Measurements from ENCODE around the gene AGTRAP.
A peak's percentile ranks its signal among the peaks of the same experiment; 100 is the strongest.

Gene AGTRAP, protein sequence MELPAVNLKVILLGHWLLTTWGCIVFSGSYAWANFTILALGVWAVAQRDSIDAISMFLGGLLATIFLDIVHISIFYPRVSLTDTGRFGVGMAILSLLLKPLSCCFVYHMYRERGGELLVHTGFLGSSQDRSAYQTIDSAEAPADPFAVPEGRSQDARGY

DNA sequence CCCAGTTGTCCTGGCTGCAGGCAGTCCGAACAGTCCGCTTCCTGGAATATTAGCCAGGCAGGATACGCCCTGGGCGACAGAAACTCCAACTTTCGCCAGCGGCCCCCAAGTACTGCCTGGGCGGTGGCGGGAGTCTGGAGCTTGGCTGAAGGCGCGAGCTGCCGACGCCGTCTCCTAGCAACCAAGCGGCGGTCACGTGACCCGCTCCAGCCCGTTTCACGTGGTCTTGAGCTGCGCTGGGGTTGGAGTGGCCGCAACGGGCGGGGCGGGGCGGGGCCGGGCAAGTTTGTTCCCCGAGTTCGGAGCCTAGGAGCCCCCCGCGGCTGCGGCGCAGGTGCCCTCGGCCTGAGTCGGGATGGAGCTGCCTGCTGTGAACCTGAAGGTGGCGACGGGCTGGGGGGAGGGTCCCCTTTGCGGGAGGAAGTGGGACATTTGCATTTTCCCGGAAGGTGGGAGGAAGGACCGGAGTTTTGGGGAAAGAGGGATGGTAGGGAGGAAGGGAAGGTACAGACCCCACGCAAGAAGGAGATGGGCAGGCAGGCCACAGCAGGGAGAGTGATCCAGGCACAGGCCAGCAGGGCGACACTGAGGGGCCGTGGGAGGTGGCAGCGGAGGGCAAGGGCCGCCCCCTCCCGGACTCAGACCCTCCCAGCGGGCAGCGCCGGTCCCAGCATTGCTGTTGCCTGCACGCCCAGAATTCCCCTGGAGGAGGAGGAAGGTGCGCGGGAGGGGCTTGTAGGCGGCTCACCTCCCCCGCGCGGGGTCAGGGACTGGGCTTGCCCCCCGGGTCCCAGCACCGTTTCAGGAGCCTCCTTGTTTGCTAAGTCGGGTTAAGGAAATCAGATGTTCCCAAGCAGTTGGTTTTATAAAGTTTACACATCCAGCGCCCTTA lies at the start of gene AGTRAP:
AGTRAP (plus strand) TSS at position 283 of the 892 bp plus-strand sequence; CDS start at position 356, 73 bp downstream.
- TF ChIP-seq JUND (IDR thresholded peaks at IDR 0.05; ENCODE audit: low read depth): no peak
- in situ Hi-C loops (cut with HindIII; ENCODE audit: low pct_unique_long_range_greater_than_20kb, low sequenced_read_pairs): no loop called here

DNA sequence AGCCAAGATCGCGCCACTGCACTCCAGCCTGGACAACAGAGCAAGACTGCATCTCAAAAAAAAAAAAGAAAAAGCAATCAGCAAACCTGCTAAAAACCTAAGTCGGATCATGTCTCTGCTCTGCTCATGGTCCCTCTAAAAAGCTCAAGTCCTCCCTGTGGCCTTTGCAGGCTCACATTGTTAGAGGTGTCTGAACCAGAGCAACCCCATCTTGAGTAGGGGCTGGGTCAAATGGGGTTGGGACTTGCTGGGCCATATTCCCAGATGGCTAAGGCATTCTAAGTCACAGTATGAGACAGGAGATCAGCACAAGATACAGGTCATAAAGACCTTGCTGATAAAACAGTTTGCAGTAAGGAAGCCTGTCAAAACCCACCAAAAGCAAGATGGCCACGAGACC lies 47.4 kb upstream of the AGTRAP start:
- in situ Hi-C loops (cut with HindIII; ENCODE audit: low pct_unique_long_range_greater_than_20kb, low sequenced_read_pairs): no loop called here

More for the DNA sequence above, at the start of gene AGTRAP:
- DNase-seq (ENCODE audit: low read depth in 1 of 2, low spot score in 1 of 2): peak; percentile 82 to 87

DNA sequence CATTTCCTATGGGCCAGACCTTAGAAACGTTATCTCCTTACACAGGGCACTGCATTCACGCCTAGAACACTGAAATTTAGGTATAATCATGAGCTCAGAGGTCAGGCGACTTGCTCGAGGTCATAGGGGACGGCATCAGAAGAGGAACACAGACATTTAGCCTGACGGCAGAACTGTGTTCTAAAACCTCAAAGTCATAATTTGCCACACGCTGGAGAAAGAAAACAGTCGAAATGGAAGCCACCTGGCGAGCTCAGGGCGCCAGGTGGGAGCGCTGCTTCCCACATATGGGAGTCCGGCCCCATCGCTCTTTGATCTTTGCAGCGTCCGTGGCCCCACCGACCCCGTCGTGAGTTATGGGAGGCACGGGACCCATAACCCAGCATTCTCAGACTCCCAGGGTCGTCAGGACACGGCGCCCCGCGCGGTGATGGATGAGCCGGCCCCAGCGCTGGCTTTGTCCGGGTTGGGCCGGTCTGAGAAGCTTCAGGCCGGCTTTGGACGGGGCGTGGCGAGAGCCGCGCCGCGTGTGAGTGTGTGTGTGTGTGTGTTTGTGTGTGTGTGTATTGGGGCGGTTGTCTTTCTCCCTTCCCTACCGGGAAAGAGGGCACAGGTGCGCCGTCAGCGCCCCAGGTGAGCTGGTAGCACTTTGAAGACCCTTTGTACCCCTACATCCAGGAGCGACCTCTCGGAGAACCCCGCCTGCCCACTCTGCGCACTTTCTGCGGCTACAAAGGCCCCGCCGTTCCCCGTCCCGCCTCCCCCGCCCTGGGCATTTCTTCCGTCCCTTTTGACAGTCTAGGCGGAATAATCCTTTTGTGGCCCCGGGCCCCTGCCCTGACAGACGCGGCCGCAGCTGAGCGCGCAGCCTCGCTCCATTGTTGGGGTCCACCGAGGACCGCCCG lies 45.3 kb upstream of the AGTRAP start:
- peak in 1 of 2 experiments; percentile 52 for DNase-seq (ENCODE audit: low read depth in 1 of 2, low spot score in 1 of 2)
- in situ Hi-C loops (cut with HindIII; ENCODE audit: low pct_unique_long_range_greater_than_20kb, low sequenced_read_pairs): no loop called here
- no peak for TF ChIP-seq JUND (IDR thresholded peaks at IDR 0.05; ENCODE audit: low read depth)

More for the DNA sequence above, 47.4 kb upstream of the AGTRAP start:
- TF ChIP-seq JUND (IDR thresholded peaks at IDR 0.05; ENCODE audit: low read depth): no peak
- DNase-seq (ENCODE audit: low read depth in 1 of 2, low spot score in 1 of 2): no peak

DNA sequence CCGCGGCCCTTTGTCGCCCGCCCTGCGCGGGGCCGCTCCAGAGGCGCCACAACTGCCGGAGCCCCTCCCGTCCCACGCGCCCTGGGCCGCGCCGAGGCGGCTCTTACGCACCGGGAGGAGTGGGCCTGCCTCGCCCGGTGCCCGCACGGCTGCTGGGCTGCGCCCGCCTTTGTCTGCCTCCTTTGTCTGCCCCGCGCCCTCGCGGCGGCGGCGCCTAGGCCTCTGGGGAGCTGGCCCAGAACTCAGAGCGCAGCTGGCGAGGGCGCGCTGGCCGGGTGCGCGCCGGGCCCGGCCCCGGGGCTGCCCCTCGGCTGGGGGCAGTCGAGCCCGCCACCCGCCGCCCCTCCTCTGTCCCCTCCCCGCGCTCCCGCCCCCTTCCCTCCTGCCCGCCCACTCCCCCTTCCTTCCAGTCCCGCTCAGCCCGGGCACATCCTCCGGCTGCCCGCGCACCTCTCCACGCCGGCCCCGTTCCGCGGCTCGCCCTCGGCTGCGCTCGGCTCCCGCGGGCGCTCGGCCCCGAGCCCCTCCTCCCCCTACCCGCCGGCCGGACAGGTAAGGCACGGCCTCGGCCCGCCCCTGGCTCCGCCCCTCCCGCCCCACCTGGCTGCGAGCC lies 44.5 kb upstream of the AGTRAP start, which contains the start of gene DRAXIN:
DRAXIN (plus strand) TSS at position 409 of the 613 bp plus-strand sequence. CDS start 14,549 bp downstream, outside the sequence.
- in situ Hi-C loops (cut with HindIII; ENCODE audit: low pct_unique_long_range_greater_than_20kb, low sequenced_read_pairs): no loop called here
- DNase-seq (ENCODE audit: low read depth in 1 of 2, low spot score in 1 of 2): peak in 1 of 2 experiments; percentile 42
- no peak for TF ChIP-seq JUND (IDR thresholded peaks at IDR 0.05; ENCODE audit: low read depth)

DNA sequence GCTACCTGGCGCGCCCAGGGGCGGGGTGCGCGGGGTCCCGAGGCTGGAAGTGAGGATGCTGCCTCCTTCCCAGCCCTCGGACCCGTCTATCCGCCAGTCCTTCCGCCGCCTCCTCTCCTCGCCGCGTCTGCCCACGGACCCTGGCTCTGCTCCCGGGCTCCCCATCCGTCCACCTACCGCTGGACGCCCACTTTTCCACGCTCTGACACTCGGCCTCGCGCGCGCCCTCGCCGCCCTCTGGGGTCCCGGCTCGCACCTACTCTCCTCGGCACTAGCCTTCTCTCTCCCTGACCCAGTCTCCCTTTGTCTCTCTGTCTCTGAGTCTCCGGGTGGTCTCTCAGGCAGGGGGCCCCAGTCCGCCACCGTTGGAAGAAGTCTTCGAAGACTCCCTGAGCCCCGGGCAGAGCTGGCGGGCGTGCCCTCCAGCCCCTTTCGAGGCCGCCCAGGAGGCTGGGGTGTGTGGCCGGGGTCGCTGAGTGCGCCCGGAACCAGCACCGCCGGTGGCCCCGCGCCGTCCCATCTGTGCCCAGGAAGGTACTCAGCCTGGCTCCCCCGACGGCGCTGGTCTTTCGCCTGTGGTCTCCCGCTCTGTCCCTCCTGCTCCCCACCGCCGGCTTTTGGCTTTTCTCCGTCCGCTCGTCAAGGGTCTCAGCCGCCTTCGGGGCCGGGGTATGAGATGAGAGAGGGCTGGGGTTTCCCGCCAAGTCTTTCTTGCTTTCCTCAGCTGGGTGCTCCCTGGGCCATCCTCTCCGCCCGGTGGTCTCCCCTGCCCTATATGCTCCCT lies 43.8 kb upstream of the AGTRAP start:
- TF ChIP-seq JUND (IDR thresholded peaks at IDR 0.05; ENCODE audit: low read depth): no peak
- no peak for DNase-seq (ENCODE audit: low read depth in 1 of 2, low spot score in 1 of 2)
- in situ Hi-C loops (cut with HindIII; ENCODE audit: low pct_unique_long_range_greater_than_20kb, low sequenced_read_pairs): no loop called here

DNA sequence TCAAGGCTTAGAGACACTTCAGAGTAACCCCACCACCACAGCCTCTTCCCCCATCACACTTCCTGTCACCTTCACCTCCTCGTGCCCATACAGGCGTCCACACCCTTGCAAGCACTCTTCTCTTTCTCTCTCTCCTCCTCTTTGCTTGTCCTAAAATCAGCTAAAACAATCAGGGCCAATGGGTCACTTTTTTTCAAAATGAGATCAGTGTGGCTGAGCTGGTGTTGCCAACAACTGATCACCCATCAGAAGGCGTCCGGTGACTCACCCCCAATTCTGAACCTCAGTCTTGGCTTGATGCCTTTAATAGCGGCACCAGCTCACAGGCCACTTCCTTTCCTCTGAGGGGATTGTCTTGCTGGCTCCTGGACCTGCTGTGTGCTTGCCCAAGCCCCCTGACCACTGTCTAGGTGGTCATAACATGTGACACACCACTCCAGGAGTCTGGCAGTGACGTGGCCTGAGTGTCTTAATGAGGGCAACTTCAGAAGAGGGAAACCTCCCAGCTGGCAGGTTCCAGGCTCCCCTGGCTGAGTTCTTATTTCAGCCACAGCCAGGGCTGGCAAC lies 42.8 kb upstream of the AGTRAP start:
- TF ChIP-seq JUND (IDR thresholded peaks at IDR 0.05; ENCODE audit: low read depth): no peak
- DNase-seq (ENCODE audit: low read depth in 1 of 2, low spot score in 1 of 2): no peak
- in situ Hi-C loops (cut with HindIII; ENCODE audit: low pct_unique_long_range_greater_than_20kb, low sequenced_read_pairs): no loop called here

DNA sequence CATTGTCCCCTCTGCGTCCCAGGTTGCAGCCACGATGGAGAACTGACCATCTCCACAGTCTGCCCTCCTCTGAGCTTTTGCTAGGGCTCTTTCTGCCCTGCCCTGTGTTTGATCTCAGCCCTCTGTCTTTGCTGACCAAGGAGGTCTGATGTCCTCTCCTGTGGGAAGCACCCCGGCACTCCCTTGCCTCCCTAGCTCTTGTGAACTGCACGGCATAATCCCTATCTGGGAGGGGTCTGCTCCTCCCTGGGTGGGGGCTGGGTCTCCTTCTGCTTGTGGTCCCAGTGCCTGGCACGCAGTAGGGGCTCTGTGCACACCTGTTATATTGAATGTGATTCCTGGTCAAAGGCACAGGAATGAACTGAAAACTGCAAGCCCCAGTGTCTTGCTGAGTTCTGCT lies 42.0 kb upstream of the AGTRAP start:
- in situ Hi-C loops (cut with HindIII; ENCODE audit: low pct_unique_long_range_greater_than_20kb, low sequenced_read_pairs): no loop called here
- no peak for TF ChIP-seq JUND (IDR thresholded peaks at IDR 0.05; ENCODE audit: low read depth)
- DNase-seq (ENCODE audit: low read depth in 1 of 2, low spot score in 1 of 2): no peak

DNA sequence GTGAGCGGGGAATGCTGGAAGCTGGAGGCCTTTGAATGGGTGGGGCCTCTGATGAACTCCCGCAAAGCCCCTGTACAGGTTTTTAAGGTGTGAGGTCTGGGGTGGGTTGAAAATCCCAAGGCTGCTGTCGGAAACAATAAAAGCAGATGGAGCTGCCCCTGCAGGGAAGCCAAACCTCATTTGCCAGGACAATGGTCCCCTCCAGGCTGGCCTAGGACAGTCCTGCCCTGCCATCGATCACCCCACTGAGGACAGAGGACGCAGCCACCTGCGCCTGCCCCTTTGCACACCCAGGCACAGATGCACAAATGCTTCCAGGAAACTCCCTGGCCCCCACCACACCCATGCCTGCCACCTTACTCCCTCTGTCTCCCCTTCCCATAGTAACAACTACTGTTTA lies 40.1 kb upstream of the AGTRAP start:
- TF ChIP-seq JUND (IDR thresholded peaks at IDR 0.05; ENCODE audit: low read depth): no peak
- in situ Hi-C loops (cut with HindIII; ENCODE audit: low pct_unique_long_range_greater_than_20kb, low sequenced_read_pairs): no loop called here

DNA sequence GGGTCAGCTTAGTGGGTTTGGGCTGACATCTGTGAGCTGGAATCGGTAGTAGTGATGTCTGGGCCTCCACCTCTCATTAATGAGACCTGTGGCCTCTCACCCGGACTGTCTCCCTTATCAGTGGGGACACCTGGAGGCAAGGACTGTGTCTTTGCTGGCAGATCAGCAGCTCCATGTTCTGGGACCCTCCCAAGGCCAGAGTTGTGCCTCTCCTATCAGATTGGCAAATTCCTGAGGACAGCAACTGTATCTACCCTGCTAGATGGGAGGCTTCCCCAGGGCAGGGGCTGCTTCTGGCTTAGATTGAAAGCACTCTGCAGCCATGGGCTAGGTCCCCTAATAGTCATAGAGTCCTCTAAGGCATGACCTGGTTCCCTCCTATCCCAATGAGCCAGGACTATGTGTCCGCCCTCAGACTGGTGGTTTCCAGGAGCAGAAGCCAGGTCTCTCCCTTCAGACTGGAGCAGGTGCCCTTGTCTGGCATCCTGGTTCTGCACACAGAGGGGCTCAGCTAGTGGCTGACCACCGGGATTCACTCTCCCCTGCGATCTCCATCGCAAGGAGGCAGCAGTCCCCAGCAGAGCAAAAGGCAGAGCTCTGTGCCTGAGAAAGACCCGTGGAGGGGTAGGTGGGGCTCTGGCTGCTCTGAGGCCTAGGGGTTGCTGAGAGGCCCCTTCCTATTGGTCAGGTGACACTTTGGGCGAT lies 38.6 kb upstream of the AGTRAP start:
- DNase-seq (ENCODE audit: low read depth in 1 of 2, low spot score in 1 of 2): no peak
- no peak for TF ChIP-seq JUND (IDR thresholded peaks at IDR 0.05; ENCODE audit: low read depth)
- in situ Hi-C loops (cut with HindIII; ENCODE audit: low pct_unique_long_range_greater_than_20kb, low sequenced_read_pairs): no loop called here

More for the DNA sequence above, 40.1 kb upstream of the AGTRAP start:
- DNase-seq (ENCODE audit: low read depth in 1 of 2, low spot score in 1 of 2): no peak

DNA sequence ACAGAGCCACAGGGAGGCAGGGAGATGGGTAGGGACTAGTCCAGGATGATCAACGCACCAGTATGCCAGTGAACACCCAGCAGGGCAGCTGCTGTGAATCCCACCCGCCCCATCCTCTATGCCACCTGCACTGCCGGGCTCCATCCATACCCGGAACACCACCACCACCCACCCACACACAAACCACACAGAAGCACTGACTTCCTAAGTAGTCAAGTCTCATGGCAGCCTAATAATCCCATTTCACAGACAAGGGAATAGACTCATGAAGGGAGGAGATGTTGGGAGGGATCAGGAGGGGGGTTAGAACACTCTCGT lies 38.1 kb upstream of the AGTRAP start:
- in situ Hi-C loops (cut with HindIII; ENCODE audit: low pct_unique_long_range_greater_than_20kb, low sequenced_read_pairs): no loop called here
- no peak for DNase-seq (ENCODE audit: low read depth in 1 of 2, low spot score in 1 of 2)
- TF ChIP-seq JUND (IDR thresholded peaks at IDR 0.05; ENCODE audit: low read depth): no peak

All from T47D (cell line).